Activated CD4-positive, alpha-beta T cell treated with anti-CD3 and anti-CD28 coated beads, Interleukin-2, amount 50 U/mL, for 4 hours (primary cell): ENCODE data around the gene KIF15.

Source experiments
- DNase-seq, 2 experiments: peaks; one replicate each; pipeline ENCODE4 v3.0.0-alpha.2; 2020

The KIF15 gene

DNA sequence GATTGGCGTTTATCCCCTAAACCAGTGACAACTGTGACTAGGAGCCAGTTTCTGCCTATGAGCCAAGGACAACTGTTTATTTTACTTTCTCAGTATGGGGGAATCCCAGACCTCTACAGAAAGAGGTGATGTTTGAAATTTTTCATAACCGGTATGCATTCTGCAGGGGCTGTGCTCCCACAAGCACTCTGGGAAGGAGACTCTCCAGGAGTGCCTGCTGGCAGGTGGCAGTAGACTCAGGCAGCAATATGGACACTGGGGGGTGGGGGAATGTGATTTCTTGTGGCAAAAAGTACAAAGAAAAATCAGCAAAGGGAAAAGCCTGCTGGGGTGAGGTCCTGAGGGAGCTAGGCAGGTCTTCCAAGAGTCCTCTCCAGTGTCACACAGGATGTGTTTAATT is 118.7 kb downstream of the KIF15 start:
- DNase-seq: no peak

DNA sequence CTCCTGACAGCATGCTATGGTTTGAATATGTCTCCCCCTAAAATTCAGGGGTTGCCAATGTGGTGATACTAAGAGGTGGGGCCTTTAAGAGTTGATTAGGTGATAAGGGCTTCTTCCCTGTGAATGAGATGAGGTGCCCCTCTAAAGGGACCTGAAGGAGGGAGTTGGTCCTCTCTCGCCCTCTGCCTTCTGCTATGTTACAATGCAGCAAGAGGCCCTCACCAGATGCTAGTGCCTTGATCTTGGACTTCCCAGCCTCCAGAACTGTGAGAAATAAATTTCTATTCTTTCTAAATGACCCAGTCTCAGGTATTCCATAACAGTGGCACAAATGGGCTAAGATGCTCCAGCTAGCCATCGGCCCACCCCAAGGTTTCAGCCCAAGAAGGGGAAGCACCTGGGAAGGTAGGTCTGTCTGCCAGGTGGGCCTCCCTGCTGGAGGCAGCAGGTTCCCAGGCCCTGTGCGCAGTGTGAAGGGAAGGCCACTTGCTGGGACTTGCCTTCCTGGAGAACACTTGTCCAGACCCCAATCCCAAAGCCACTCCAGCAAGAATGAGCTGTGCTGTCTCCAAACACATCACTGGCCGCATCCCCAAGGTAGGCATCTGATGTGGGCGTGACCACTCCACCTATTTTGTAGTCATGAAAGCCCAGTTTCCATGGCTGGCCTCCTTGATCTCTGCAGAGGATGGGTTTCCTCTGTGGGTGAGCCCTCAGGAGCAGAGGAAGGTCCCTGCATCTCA is 121.8 kb downstream of the KIF15 start:
- DNase-seq: no peak

DNA sequence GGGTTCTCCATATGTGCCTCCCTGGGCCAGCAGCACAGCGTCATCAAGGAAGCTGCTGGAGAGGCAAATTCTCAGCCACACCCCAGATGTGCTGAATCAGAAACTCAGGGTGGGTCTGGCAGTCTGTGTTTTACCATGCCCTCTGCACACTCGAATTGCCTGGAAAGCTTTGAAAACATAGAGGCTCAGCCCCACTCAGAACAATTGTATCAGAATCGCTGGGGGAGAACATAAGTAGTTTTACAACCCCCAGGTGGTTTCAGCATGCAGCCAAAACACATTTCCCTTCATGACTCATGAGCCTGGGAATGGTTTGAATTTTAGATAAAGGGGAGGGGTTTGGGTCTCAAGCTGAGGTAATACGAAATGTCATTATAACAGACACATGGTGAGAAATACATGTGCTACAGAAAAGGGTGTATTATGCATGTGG is 122.4 kb downstream of the KIF15 start:
- DNase-seq: no peak

DNA sequence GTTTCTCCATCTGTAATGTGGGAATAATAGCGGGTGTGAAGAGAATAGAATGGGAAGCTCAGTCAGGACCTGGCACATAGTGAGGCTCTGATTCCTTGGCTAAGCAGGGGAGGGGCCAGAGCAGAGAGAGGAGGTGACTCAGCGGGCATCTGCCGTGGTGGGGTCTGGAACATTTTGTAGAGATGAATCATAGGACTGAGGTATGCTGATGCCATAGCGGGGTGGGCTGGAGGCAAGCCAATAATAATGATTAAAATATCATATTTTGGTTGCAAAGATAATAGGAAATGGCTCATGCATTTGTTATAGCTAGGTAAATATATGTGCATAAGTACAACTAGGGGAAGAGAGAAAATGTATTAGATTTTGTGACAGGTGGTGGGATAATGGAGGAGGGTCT is 124.0 kb downstream of the KIF15 start:
- no peak for DNase-seq

DNA sequence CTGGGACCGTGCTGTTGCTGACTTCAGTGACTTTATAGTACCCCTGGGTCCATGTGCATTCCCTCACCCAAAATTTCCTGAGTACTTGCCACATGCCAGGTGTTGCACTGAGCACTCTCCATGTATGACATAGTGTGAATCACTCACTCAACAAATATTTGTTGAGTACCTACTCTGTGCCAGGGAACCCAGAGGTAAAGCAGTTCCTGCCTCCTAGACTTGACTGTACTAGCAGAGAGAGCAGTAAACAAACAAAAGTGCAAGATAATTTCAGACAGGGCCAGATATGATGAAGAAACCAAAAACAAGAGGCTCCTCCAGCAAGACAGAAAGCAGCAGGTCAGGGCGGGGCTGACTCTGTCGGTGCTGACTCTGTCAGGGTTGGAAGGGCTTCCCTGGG is 125.0 kb downstream of the KIF15 start:
- DNase-seq: no peak

DNA sequence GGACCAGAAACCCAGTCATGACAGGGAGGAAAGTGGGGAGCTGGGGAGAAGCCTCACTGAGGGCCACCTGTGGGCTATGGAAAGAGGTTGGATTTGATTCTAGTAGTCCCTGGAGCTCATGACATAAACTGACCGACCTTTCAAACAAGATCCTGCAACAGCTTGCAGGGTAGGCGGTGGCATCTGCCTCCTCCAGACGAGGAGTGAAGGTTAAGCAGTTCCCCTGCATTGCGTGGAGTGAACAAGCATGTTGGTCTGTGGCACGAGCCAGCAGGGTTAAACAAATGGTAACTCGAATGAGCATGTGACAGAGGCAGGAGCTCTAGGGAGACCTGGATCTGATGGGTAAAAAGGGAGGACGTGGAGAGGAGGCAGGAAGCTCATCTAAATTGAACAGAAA is 125.5 kb downstream of the KIF15 start:
- DNase-seq: no peak

DNA sequence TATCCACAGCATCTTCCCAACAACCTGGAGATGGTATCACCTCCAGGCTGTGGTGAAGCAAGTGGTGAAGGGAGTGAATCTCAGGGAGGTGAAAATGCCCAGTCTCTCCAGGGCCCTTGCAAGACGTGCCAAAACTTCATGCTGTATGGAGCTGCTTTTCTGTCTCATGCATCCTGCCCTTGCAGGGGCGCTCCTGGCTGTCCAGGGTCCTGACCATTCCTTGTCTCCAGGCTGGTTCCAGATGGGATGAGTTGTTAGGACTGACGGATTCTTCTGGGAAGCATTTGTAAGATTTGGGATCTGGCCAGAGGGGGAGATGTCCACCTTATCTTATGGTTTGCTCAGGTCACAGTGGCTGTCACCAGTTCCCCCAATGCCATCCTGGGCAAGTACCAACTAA is 128.7 kb downstream of the KIF15 start:
- no peak for DNase-seq

DNA sequence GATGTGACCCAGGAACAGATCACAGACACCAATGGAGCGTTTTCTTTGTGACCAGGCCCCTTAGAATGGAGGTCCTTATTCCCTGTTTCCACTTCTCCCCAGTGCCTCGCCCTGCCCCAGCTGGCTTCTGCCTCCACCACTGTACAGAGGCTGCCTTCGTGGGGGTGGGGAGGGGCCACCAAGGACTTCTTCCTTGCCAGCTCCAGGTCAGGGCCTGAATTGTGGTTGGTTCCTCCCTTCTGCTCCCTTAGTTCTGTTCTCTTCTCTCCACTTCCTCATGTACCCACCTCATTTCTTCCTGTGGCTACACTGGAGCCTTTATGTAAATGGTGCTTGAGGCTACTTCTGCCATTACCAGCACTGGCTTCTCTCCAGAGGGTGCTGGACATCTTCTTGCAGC is 129.3 kb downstream of the KIF15 start:
- DNase-seq: no peak

DNA sequence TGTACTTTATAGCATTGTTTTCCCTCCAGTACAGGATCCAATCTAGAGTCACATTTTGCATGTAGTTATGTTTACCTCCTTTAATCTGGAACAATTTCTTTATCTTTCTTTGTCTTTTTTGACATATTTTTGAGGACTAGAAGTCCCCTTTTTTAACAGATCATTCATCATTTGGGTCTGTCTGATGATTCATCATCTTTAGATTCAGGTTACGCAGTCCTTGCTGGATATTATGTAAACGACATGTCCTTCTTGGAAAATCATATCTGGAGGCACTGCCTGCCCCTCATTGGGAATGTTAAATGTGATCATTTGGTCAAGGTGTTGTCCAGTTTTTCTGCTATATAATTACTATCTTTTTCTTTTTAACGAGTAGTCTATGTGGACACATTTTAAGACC is 131.1 kb downstream of the KIF15 start:
- DNase-seq: no peak

DNA sequence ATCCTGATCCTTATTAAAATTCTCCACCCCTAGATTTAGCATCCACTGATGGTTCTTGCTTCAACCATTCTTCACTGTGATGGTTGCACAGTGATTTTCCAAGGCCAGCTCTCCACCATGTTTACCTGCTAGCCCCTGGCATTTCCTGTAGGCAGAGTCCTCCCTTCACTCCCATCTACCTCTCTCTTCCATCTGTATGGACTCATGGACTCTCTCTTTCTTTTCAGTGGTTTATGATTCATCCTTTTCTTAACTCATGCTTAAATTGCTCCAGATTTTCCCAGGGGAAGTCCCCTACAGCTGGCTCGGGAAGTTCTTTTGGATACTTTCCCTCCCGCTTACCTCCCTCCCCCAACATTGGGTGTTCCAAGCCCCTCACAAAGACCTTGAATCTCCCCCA is 131.5 kb downstream of the KIF15 start:
- DNase-seq: no peak

DNA sequence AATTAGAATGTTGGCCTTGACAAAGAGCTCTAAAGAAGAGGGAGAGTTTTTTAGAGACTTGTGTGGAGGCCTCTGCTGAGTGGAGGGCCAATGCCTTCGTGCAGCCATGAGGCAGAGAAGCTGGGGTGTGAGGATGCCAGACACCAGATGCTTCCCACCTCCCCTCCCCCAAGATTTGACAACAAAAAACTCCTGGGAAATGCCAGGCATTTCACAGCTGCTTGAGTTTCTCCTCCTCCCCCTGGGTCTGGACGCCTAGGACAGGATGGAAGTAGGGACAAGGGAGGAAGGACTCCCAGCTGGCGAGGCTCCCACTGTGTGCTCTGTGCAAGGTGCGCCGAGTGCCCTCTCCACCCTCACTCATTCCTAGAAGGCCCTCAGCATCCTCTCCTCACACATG is 132.9 kb downstream of the KIF15 start:
- DNase-seq: no peak

DNA sequence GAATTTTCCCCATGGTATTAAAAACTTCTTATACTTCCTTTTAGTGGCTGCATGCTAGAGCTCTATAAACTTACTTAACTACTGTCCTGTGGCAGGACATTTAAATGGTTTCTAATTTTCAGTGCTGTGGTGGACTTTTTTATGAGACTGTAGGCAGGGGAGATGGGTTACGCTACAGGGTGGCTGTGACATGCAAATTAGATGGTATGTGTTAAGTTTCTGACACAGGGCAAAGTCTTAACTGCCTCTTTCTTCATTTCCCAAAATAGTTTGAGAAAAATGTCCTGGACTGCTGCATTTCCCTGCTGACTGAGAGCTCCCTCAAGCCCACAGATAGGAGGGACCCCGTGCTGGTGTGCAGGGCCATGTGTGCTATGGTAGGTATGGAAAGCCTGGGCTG is 134.8 kb downstream of the KIF15 start:
- DNase-seq: no peak

DNA sequence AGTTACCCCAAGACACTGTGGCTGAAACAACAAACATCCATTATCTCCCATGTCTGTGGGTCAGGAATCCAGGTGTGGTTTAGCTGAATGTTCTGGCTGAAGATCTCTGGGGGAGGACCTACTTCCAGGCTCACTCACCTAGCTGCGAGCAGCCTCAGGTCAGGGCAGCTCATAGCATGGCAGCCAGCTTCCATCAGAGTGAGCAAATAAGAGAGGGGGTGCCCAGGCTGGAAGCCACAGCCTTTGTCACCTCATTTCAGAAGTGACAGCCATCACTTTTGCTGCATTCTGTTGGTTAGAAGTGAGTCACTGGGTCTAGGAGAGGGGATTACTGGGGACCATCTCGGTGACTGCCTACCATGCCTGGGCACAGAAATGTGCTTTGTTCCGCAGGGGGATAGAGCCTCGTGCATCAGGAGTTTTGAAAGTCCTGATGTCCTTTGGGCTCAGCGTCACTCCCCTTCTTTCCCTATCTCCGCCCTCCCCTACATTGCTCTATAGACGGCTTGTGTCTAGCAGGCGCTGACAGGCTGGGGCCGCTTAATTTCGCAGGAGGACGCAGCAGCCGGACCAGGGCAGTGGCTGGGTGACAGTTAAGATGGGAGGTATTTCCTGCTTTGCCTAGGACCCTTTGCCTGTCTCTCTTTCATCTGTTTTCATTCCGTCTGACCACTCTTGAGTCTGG is 138.2 kb downstream of the KIF15 start:
- no peak for DNase-seq

DNA sequence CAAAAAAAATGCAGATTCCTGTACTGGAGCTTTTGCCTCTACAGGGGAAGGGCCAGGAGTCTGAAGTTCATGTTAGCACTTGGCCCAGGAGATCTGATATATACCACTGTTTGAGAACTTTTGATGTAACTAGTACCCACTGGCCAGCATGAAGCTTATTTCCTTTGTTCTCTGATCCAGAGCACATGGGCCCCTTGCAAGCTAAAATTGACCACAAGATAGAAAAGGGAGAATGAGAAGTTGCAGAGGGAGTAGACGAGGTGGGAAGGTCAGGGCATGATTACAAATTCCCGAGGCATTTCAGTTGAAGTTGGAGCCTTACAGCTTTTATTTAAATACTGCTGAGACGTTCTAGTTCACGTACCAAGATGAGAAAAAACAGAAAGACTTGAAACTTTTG is 141.0 kb downstream of the KIF15 start:
- DNase-seq: no peak
